SH-SY5Y (cell line): ENCODE data around the gene SAMD4B.

Experiments
- GATA2 ChIP-seq: IDR thresholded peaks from 2 replicates; pipeline ENCODE4 v1.6.1; 2011; ENCODE audit warnings: mild to moderate bottlenecking, low read depth, low read length
- GATA3 ChIP-seq: IDR thresholded peaks from 2 replicates; pipeline ENCODE4 v1.6.1; 2011; ENCODE audit warnings: low read depth, mild to moderate bottlenecking, low read length, moderate library complexity

- TF ChIP-seq GATA3: no peak
- no peak for TF ChIP-seq GATA2
These were observed 63.2 kb downstream of the SAMD4B start for GRCh38 chr19:39405261-39405957.
